Measurements from ENCODE around the gene HS6ST1. TPM values are rescaled to one million over a fixed set of nuclear protein-coding genes. Genes with fewer than 3 reads are reported as not detected.
A peak's percentile ranks its signal among the peaks of the same experiment; 100 is the strongest.

Gene HS6ST1
- polyA plus RNA-seq, 1 experiment: 12.9 TPM

DNA sequence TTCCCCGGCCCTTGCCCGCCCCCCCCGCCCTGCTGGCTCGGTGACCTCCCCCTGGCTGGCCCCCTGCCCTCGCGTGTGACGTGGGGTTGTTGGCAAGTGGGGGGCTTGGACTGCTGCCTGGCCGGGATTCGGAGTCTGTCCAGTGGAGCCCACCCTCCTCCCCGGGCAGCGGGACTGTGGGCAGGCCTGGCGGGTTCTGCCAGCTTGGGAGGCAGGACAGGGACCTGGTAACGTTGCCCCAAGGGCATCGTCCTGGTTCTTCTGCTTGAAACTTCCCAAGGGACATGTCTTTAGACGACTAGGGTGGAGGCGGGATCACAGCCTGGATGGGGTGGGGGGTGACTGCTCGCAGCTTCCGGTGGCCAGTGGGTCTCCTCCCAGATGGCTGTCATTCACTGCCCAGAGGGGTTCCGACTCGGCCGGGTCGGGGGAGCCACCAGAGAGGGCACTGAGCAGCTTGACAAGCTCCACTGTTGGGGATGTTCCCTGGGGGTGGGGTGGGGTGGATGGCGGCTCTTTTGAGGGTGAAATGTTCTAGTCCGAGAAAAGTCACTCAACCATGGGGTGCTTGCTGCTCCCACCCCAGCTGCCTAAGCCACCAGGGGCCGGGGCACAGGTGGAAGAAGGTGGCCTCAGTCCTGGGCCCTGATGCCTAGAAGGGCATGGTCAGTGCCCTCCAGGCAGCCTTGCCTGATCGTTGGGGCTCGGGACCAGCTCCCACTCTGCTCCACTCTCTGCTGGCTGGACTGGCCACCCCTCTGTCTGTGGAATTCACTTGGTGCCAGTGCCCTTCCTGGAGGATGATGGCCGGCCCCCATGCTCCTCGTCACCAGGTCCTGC is 4.3 kb upstream of the HS6ST1 start:
- ChIA-PET CTCF (interaction anchor here (0.7 to 2.0 kb wide), 5 partner anchors 19 to 744 kb away, joined by 3 to 6 read pairs (median 3); no protein-coding TSS in a partner anchor), POLR2A (interaction anchor here (0.6 kb wide), 1 partner anchor 21 kb away, joined by 4 read pairs; no protein-coding TSS in a partner anchor)
- H3K27me3 ChIP-seq (ENCODE audit: control insufficient read depth, insufficient read depth, low read length): no peaks in the 10 kb centered on the region
- TF ChIP-seq, protein P1, sequence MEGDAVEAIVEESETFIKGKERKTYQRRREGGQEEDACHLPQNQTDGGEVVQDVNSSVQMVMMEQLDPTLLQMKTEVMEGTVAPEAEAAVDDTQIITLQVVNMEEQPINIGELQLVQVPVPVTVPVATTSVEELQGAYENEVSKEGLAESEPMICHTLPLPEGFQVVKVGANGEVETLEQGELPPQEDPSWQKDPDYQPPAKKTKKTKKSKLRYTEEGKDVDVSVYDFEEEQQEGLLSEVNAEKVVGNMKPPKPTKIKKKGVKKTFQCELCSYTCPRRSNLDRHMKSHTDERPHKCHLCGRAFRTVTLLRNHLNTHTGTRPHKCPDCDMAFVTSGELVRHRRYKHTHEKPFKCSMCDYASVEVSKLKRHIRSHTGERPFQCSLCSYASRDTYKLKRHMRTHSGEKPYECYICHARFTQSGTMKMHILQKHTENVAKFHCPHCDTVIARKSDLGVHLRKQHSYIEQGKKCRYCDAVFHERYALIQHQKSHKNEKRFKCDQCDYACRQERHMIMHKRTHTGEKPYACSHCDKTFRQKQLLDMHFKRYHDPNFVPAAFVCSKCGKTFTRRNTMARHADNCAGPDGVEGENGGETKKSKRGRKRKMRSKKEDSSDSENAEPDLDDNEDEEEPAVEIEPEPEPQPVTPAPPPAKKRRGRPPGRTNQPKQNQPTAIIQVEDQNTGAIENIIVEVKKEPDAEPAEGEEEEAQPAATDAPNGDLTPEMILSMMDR (IDR thresholded peaks at IDR 0.05; ENCODE audit: insufficient read depth, low read depth, low read length): no peak
- peak overlapping the region; percentile 53 for H3K4me3 ChIP-seq (ENCODE audit: low read depth, low read length)
- no peak for DNase-seq (ENCODE audit: low read depth)
- no peaks in the 10 kb centered on the region for H3K36me3 ChIP-seq (ENCODE audit: control insufficient read depth, insufficient read depth, low read length)

DNA sequence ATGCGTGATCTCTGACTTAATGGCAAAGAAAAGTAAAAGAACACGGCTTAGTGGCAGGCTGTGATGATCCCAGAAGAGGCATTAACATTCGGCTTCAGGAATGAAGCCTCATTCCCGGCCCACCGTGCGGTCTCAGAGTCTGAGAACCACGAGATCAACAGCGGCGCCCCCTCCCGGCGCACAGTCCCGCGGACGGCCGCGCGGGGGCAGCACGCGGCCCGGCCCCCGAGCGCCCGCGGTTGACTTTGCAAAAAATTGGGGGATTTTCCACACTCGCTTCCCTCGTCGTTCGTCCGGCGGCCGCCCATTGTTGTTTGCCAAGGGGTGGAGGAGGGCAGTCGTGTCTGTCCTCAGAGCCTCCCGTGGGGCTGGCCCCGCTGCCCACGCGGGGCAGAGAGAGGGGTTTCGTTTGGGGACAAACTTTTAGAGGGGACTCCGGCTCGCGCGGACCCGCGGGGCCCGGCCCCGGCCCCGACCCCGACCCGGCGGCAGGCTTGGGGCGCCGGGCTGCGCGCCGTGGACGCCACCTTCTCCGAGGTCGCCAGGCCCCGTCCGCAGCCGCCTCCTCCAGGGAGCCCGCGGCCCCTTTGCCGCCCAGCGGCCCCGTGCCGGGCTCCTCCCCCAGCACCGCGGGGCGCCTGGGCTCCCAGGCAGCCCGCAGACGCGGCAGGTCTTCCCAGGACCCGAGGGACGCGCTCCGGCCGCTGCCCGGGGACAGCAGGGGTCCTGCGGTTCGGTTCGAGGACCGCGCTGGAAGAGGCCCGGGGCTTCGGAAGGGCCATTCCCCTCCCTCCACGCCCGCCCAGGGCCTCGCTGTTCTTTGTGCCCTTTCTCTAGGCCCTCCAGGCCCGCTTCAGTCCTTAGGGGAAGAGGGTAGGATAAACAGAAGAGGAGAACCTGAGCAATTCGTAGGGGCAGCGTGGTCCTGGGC is 3.4 kb upstream of the HS6ST1 start:
- Histone ChIP-seq H3K4me3 (ENCODE audit: low read depth, low read length) (peak overlapping the region; percentile 53), H3K36me3 (ENCODE audit: control insufficient read depth, insufficient read depth, low read length) (no peaks in the 10 kb centered on the region), H3K27me3 (ENCODE audit: control insufficient read depth, insufficient read depth, low read length) (no peaks in the 10 kb centered on the region)
- POLR2A ChIA-PET: interaction anchor here (0.6 kb wide), 1 partner anchor 20 kb away, joined by 4 read pairs; no protein-coding TSS in a partner anchor
- CTCF ChIA-PET: interaction anchor here (0.7 to 2.0 kb wide), 13 partner anchors 16 to 744 kb away, joined by 3 to 6 read pairs (median 3); no protein-coding TSS in a partner anchor
- TF ChIP-seq, protein P1 (IDR thresholded peaks at IDR 0.05; ENCODE audit: insufficient read depth, low read depth, low read length): peak; percentile 56
- no peak for DNase-seq (ENCODE audit: low read depth)

DNA sequence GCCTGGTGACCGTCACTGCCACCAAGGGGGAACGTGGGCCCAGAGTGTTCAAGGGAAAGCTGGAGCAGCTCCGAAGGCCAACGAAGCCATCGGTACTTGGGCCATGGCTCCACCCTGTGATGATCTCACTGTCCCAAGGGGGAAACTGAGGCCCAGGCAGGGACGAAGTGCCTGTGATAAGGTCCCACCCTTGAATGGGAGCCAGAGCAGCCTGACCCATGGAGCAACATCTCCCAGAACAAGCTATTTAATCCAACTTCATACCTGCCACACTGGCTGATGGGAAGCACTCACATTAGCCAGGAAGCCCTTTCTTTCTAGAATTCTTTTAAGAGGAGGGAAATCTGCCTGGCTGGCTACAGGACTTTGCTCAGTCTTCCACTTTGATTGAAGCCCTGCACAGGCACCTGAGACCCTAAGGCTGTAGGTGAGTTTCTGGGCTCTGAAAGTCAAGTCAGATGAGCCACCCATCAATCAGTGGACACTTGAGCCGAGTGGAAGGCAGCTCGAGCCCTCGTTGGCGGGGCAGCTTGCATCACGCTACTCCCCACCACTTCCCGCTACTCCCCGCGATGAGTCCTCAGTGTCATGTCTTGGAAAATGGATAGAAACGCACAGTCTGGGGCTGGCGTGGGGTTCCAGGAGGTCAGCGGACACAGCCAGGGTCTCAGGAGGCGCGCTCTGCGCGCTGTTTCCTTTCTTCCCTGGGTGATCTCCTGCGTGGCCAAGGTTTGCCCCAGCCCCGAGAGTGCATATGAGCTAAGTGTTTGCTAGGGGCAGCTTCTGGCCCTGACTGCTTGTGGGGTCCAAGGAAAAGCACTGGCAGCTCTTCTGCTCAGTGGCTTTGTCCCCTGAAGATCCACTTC is 2.5 kb upstream of the HS6ST1 start:
- TF ChIP-seq, protein P1 (IDR thresholded peaks at IDR 0.05; ENCODE audit: insufficient read depth, low read depth, low read length): no peak
- no peaks in the 10 kb centered on the region for H3K27me3 ChIP-seq (ENCODE audit: control insufficient read depth, insufficient read depth, low read length)
- no peak overlapping the region for H3K4me3 ChIP-seq (ENCODE audit: low read depth, low read length)
- ChIA-PET POLR2A (no interaction called here), CTCF (interaction anchor here (0.7 to 2.4 kb wide), 12 partner anchors 15 to 416 kb away, joined by 3 to 9 read pairs (median 3); no protein-coding TSS in a partner anchor)
- no peak for DNase-seq (ENCODE audit: low read depth)
- H3K36me3 ChIP-seq (ENCODE audit: control insufficient read depth, insufficient read depth, low read length): no peaks in the 10 kb centered on the region

DNA sequence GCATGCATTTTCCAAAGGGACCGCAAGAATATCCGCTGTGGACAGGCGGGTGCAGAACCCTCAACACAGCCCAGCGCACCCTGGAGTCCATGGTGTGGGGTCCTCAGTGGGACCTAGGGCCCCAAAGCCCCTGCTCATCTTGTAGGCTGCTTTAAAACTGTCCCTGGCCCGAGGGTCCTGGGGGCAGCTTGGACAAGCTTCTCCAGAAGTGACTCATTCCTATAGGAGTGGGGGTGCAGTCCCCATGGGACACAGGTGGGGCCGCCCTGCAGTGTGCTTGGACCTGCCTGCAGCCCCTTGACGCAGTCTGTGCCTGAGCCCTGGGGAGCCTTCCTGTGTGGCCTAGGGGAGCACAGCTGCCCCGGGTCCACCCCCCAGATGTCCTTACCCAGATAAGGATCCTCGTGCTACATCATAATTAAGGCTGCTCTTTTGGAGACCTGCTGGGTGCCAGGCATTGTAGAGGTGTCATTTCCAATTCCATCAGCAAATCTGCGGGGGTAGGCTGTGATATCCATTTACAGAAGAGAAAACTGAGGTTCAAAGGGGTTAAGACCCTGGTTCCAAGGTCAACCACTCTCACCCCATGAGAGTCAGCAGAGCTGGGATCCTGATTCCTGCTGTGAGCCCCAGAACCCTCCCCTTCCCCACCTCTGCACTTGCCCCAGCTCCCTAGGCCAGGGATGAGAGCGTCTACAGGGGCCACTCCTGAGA is 1.7 kb upstream of the HS6ST1 start:
- TF ChIP-seq, protein P1 (IDR thresholded peaks at IDR 0.05; ENCODE audit: insufficient read depth, low read depth, low read length): no peak
- DNase-seq (ENCODE audit: low read depth): no peak
- POLR2A ChIA-PET: no interaction called here
- Histone ChIP-seq H3K36me3 (ENCODE audit: control insufficient read depth, insufficient read depth, low read length) (peaks cover 2% of the 10 kb centered on the region), H3K27me3 (ENCODE audit: control insufficient read depth, insufficient read depth, low read length) (no peaks in the 10 kb centered on the region), H3K4me3 (ENCODE audit: low read depth, low read length) (no peak overlapping the region)
- CTCF ChIA-PET: interaction anchor here (0.8 to 2.4 kb wide), 7 partner anchors 34 to 318 kb away, joined by 3 to 9 read pairs (median 3); no protein-coding TSS in a partner anchor

Measured in BJ (cell line).